HL-60 (cell line): ENCODE measurements around the gene ACOXL.

Experiments
- DNase-seq, 2 experiments: peaks; one replicate each; pipeline ENCODE4 v3.0.0-alpha.2; 2010 to 2020; ENCODE audit warnings: low read depth in 1 of 2, low spot score in 1 of 2
- H3K27ac ChIP-seq: fragments of 250-450 bp; sonication (Bioruptor Pico); replicated peaks from 2 replicates; pipeline ENCODE4 v1.5.1; 2020; ENCODE audit warnings: mild to moderate bottlenecking, moderate library complexity
- H3K27me3 ChIP-seq: fragments of 250-450 bp; sonication (Bioruptor Pico); 2 replicates; pipeline ENCODE4 v1.5.1; 2021; ENCODE audit warnings: mild to moderate bottlenecking, moderate library complexity; ENCODE audit not compliant: insufficient read depth, poor library complexity, severe bottlenecking
- H3K4me3 ChIP-seq: replicated peaks from 2 replicates; pipeline ENCODE4 v1.5.1; 2011; ENCODE audit warnings: mild to moderate bottlenecking, control low read depth, low read length; ENCODE audit not compliant: insufficient read depth
- CTCF ChIP-seq: IDR thresholded peaks from one replicate; pipeline ENCODE4 v1.5.1; 2011; ENCODE audit warnings: low read length, control low read depth, inconsistent platforms; ENCODE audit not compliant: insufficient read depth
- GABPA ChIP-seq: IDR thresholded peaks from 2 replicates; pipeline ENCODE4 v1.6.1; 2012; ENCODE audit warnings: low read depth
- POLR2AphosphoS5 ChIP-seq: IDR thresholded peaks from 2 replicates; pipeline ENCODE4 v1.6.1; 2012; ENCODE audit warnings: low read depth
- REST ChIP-seq: IDR thresholded peaks from 2 replicates; pipeline ENCODE4 v1.6.1; 2012; ENCODE audit warnings: low read depth; ENCODE audit not compliant: insufficient replicate concordance
- SPI1 ChIP-seq: IDR thresholded peaks from 2 replicates; pipeline ENCODE4 v1.6.1; 2012; ENCODE audit warnings: low read depth, mild to moderate bottlenecking, borderline replicate concordance

Gene ACOXL

GRCh38 chr2:111113838-111114237, 381.5 kb downstream of the ACOXL start:
- no peaks in the 10 kb centered on the region for H3K27me3 ChIP-seq
- TF ChIP-seq POLR2AphosphoS5 = no peak
- TF ChIP-seq SPI1 = no peak
- TF ChIP-seq CTCF = no peak
- no peak for TF ChIP-seq REST
- TF ChIP-seq GABPA = no peak
- no peak overlapping the region for H3K4me3 ChIP-seq
- no peak for DNase-seq
- H3K27ac ChIP-seq = no peak overlapping the region

GRCh38 chr2:111116011-111116746, 383.8 kb downstream of the ACOXL start:
- Histone ChIP-seq H3K4me3 (no peak overlapping the region), H3K27me3 (no peaks in the 10 kb centered on the region), H3K27ac (no peak overlapping the region)
- no peak for DNase-seq
- TF ChIP-seq GABPA (no peak), REST (no peak), POLR2AphosphoS5 (no peak), CTCF (no peak), SPI1 (no peak)

GRCh38 chr2:111116843-111117597, 384.6 kb downstream of the ACOXL start:
- H3K4me3 ChIP-seq = peak overlapping the region; percentile 51
- TF ChIP-seq CTCF (peak; percentile 84), REST (no peak), SPI1 (peak; percentile 39; the same call in 1 of the 2 replicates)

More at GRCh38 chr2:111116843-111117597, 384.6 kb downstream of the ACOXL start:
- Histone ChIP-seq H3K27ac (no peak overlapping the region), H3K27me3 (no peaks in the 10 kb centered on the region)
- peak in 1 of 2 experiments; percentile 81 for DNase-seq
